NB4 (cell line): ENCODE data around the gene ZFPM1.

ENCODE experiments used
- CTCF ChIP-seq: IDR thresholded peaks from one replicate; pipeline ENCODE4 v1.5.1; 2012; ENCODE audit warnings: low read depth, low read length
- MAX ChIP-seq: IDR thresholded peaks from 2 replicates; pipeline ENCODE4 v1.6.1; 2011; ENCODE audit warnings: low read depth, low read length
- MYC ChIP-seq: IDR thresholded peaks from 2 replicates; pipeline ENCODE4 v1.6.1; 2011; ENCODE audit warnings: low read depth, low read length
- POLR2A ChIP-seq: IDR thresholded peaks from 2 replicates; pipeline ENCODE4 v1.6.1; 2011; ENCODE audit warnings: mild to moderate bottlenecking; ENCODE audit not compliant: insufficient read length; ENCODE audit errors: extremely low read depth

GRCh38 chr16:88526008-88526905, 73.2 kb downstream of the ZFPM1 start:
- no peak for TF ChIP-seq CTCF
- TF ChIP-seq MAX = no peak
- no peak for TF ChIP-seq POLR2A
- TF ChIP-seq MYC = no peak
